Effector CD4-positive, alpha-beta T cell (primary cell): ENCODE measurements around the gene CCDC194.
"Not testable (repeated sequence)": the region's sequence is repeated elsewhere in the genome, so short reads cannot be mapped to it uniquely, and the experiment has no call there.

Experiments
- DNase-seq: peaks from one replicate; pipeline ENCODE4 v3.0.0-alpha.2; 2020

The CCDC194 gene

GRCh38 chr19:17365361-17365760, 28.6 kb downstream of the CCDC194 start:
- DNase-seq, result no peak

- not testable (repeated sequence) for DNase-seq
These were observed 30.0 kb downstream of the CCDC194 start for GRCh38 chr19:17363852-17364605.

- DNase-seq, result no peak
These were observed 33.8 kb downstream of the CCDC194 start for GRCh38 chr19:17359905-17360800.

- no peak for DNase-seq
These were observed 35.6 kb downstream of the CCDC194 start for GRCh38 chr19:17358395-17358794.

GRCh38 chr19:17357724-17358123, 36.3 kb downstream of the CCDC194 start:
- no peak for DNase-seq

- no peak for DNase-seq
These were observed 36.8 kb downstream of the CCDC194 start for GRCh38 chr19:17357078-17357666.

- DNase-seq, result no peak
These were observed 40.6 kb downstream of the CCDC194 start for GRCh38 chr19:17353386-17353785.

- no peak for DNase-seq
These were observed 41.3 kb downstream of the CCDC194 start for GRCh38 chr19:17352608-17353280.

GRCh38 chr19:17351815-17352435, 42.1 kb downstream of the CCDC194 start:
- DNase-seq, result no peak

GRCh38 chr19:17348700-17349099, 45.3 kb downstream of the CCDC194 start:
- no peak for DNase-seq

- no peak for DNase-seq
These were observed 46.1 kb downstream of the CCDC194 start for GRCh38 chr19:17347877-17348276.

GRCh38 chr19:17347361-17347760, 46.6 kb downstream of the CCDC194 start:
- DNase-seq, result no peak

GRCh38 chr19:17346109-17346671, 47.8 kb downstream of the CCDC194 start:
- DNase-seq, result peak; percentile 71

- no peak for DNase-seq
These were observed 52.2 kb downstream of the CCDC194 start for GRCh38 chr19:17341845-17342244.

- DNase-seq, result no peak
These were observed 52.6 kb downstream of the CCDC194 start for GRCh38 chr19:17341386-17341785.

GRCh38 chr19:17340871-17341357, 53.1 kb downstream of the CCDC194 start:
- DNase-seq, result no peak
